Stimulated activated CD8-positive, alpha-beta memory T cell treated with anti-CD3 and anti-CD28 coated beads, Interleukin-12 subunit alpha, Interleukin-12 subunit beta, amount 100 ng/mL, for 4 hours (primary cell): ENCODE measurements around the gene AP1S2.

Experiments used
- DNase-seq: peaks from one replicate; pipeline ENCODE4 v3.0.0-alpha.2; 2020; ENCODE audit warnings: low read depth

Gene AP1S2

GRCh38 chrX:15808254-15808653 is 46.4 kb downstream of the AP1S2 start:
- DNase-seq: no peak

- no peak for DNase-seq
These were observed 50.0 kb downstream of the AP1S2 start for GRCh38 chrX:15804563-15804962.

- no peak for DNase-seq
These were observed 56.9 kb downstream of the AP1S2 start for GRCh38 chrX:15797707-15798106.

- DNase-seq: no peak
These were observed 63.8 kb downstream of the AP1S2 start for GRCh38 chrX:15790769-15791290.

GRCh38 chrX:15789979-15790768 is 64.4 kb downstream of the AP1S2 start, which contains the start of gene ZRSR2:
TSS of gene ZRSR2 (plus strand) at chrX:15790484. CDS start at chrX:15790496, 12 bp downstream.
- peak; percentile 91 for DNase-seq

- DNase-seq: no peak
These were observed 67.7 kb downstream of the AP1S2 start for GRCh38 chrX:15786915-15787314.

- no peak for DNase-seq
These were observed 69.3 kb downstream of the AP1S2 start for GRCh38 chrX:15785176-15785750.

GRCh38 chrX:15781961-15782699 is 72.5 kb downstream of the AP1S2 start:
- no peak for DNase-seq
